Heart right ventricle (tissue), 16 donors: ENCODE measurements around the gene BDKRB1. TPM values are rescaled to one million over a fixed set of nuclear protein-coding genes. Genes with fewer than 3 reads are reported as not detected.

ENCODE experiments used
- ATAC-seq, 8 donors: fragments of 200-7000 bp; cut with Tn5 transposase; one replicate each; pipeline ENCODE4 v1.9.1; 2020; ENCODE audit warnings: mild to moderate bottlenecking in 8 of 8, moderate library complexity in 8 of 8, moderate number of reproducible peaks in 1 of 8
- DNase-seq, 2 donors: peaks; one replicate each; pipeline ENCODE4 v3.0.0-alpha.2; 2020
- H3K27ac ChIP-seq, 10 donors: fragments of 200-600 bp; sonication (generic) in 2 of 10; one replicate each; pipeline versions ENCODE4 v1.5.0 to v1.8.0; 2020 to 2022; ENCODE audit warnings: mild to moderate bottlenecking in 3 of 10
- H3K27me3 ChIP-seq, 7 donors: fragments of 200-600 bp; one replicate each; pipeline ENCODE4 v1.8.0; 2021 to 2022; ENCODE audit warnings: mild to moderate bottlenecking in 2 of 7
- H3K36me3 ChIP-seq, 9 donors: fragments of 200-600 bp; sonication (generic) in 1 of 9; one replicate each; pipeline versions ENCODE4 v1.5.0 to v1.8.0; 2020 to 2022; ENCODE audit warnings: mild to moderate bottlenecking in 2 of 9
- H3K4me1 ChIP-seq, 9 donors: fragments of 200-600 bp; sonication (generic) in 1 of 9; one replicate each; pipeline versions ENCODE4 v1.5.0 to v1.8.0; 2020 to 2022; ENCODE audit warnings: mild to moderate bottlenecking in 4 of 9
- H3K4me3 ChIP-seq, 10 donors: fragments of 200-600 bp; sonication (generic) in 2 of 10; one replicate each; pipeline versions ENCODE4 v1.5.0 to v1.8.0; 2020 to 2022; ENCODE audit warnings: mild to moderate bottlenecking in 7 of 10, moderate library complexity in 2 of 10
- H3K9me3 ChIP-seq, 11 donors: fragments of 200-600 bp in 10 of 11; sonication (generic) in 2 of 11; one replicate each; pipeline versions ENCODE4 v1.5.0 to v1.8.0; 2013 to 2022; ENCODE audit warnings: mild to moderate bottlenecking in 2 of 11, control low read depth in 1 of 11, moderate library complexity in 1 of 11
- CTCF ChIP-seq, 9 donors: fragments of 200-600 bp; sonication (generic) in 2 of 9; IDR thresholded peaks; one replicate each; pipeline versions ENCODE4 v1.5.0 to v1.8.0; 2021 to 2022; ENCODE audit warnings: antibody characterized with exemption in 9 of 9, mild to moderate bottlenecking in 5 of 9, moderate library complexity in 1 of 9
- WGBS, 2 donors: extraction: QIAGEN DNeasy Blood & Tissue Kit; methylation state at CpG; one replicate each; pipeline ENCODE4 v1.1.7; 2013; ENCODE audit warnings: inconsistent platforms in 1 of 2; 5-methylcytosine and 5-hydroxymethylcytosine counted together
- intact Hi-C, 10 donors: fragments of 100-400 bp; cut with DNase I; formaldehyde crosslinking; loops; one replicate each; pipeline versions ENCODE4 v1.11.1 to v1.14.2; 2022
- polyA plus RNA-seq, 2 donors: library from polyadenylated mRNA; stranded (reverse); fragments of 200-250 nt; gene quantifications; one replicate each; pipeline ENCODE4 v1.2.3, GENCODE V29; 2013
- total RNA-seq, 10 donors: library from RNA; stranded (reverse); fragmentation: NEBNext Ultra II Directional in 3 of 10; extraction: Animal tissue kit (Norgen Biotek cat#: 25700) in 3 of 10; gene quantifications; one replicate each; pipeline versions ENCODE4 v1.2.1 to v1.2.4, GENCODE V29; 2021 to 2023
- donor health status: Arrhythmogenic right ventricular cardiomyopathy.
- donor health status: ischemic (EF 13 %, LVEDD 7.1; RV severe dilation, severe dysfunction).
- donor health status: healthy with polysubstance abuse.
- donor health status: DM: no; HTN: yes; CAD: no.
- donor health status: DM: no; HTN: no; CAD: no.
- donor health status: ischemic (EF 25% LVEDD 6.9; RV normal size, moderate dysfunction).
- donor health status: ischemic (EF 25% LVEDD 5.7; RV mildly dilated, moderate dysfunction).
- donor health status: healthy.
- donor health status: DM: yes; HTN: yes; CAD: no.
- donor health status: Ischemic cardiomyopathy.
- donor health status: ischemic (EF 35%, LVEDD 5.7; RV mildly dilated, moderate dysfunction).
- donor health status: nonischemic (EF 11% LVEDD 7.7; RV severe dilation, severe dysfunction).
- donor health status: DM: yes; HTN: yes; CAD: no.
- donor health status: PGD.
- donor health status: ischemic (EF 29% LVEDD 5.4; RV normal size, mild dysfunction).
- donor health status: nonischemic (EF 23%, LVEDD 6.1; RV moderate dilation, normal function).

BDKRB1 gene
- total and polyA plus RNA-seq, 12 donors, result 0.09 to 0.66 (median 0.39) TPM; not detected in 9

- peak in 1 of 8 donors; percentile 5 for ATAC-seq
- no peaks in the 10 kb centered on the region for H3K36me3 ChIP-seq
- H3K4me3 ChIP-seq, result no peak overlapping the region
- no peak overlapping the region for H3K27ac ChIP-seq
- peaks cover 0 to 16% (median 0%) of the 10 kb centered on the region in 11 donors for H3K9me3 ChIP-seq
- intact Hi-C loops, result no loop called here
- WGBS, 2 donors, result 7 to 16% methylated on average over 3 of the region's 3 CpGs
- no peak for TF ChIP-seq CTCF (IDR thresholded peaks at IDR 0.05)
- DNase-seq, result no peak
- no peaks in the 10 kb centered on the region for H3K4me1 ChIP-seq
- H3K27me3 ChIP-seq, result peaks cover 0 to 6% (median 0%) of the 10 kb centered on the region in 7 donors
These were observed 11.3 kb downstream of the BDKRB1 start for GRCh38 chr14:96267336-96267735.

- H3K4me3 ChIP-seq, result no peak overlapping the region
- intact Hi-C loops, result no loop called here
- DNase-seq (no peak), ATAC-seq (no peak)
- no peak overlapping the region for H3K27ac ChIP-seq
- H3K4me1 ChIP-seq, result no peaks in the 10 kb centered on the region
- WGBS, 2 donors, result 92 to 98% methylated on average over 5 of the region's 5 CpGs
- H3K27me3 ChIP-seq, result peaks cover 0 to 6% (median 0%) of the 10 kb centered on the region in 7 donors
- no peaks in the 10 kb centered on the region for H3K36me3 ChIP-seq
- no peak for TF ChIP-seq CTCF (IDR thresholded peaks at IDR 0.05)
- H3K9me3 ChIP-seq, result peaks cover 0 to 22% (median 0%) of the 10 kb centered on the region in 11 donors
These were observed 11.9 kb downstream of the BDKRB1 start for GRCh38 chr14:96267916-96268315.

- DNase-seq, result peak in 1 of 2 donors; percentile 19
- Histone ChIP-seq H3K27ac (no peak overlapping the region), H3K27me3 (peaks cover 0 to 6% (median 0%) of the 10 kb centered on the region in 7 donors), H3K4me1 (no peaks in the 10 kb centered on the region), H3K36me3 (no peaks in the 10 kb centered on the region), H3K9me3 (peaks cover 0 to 24% (median 0%) of the 10 kb centered on the region in 11 donors), H3K4me3 (no peak overlapping the region)
- no peak for TF ChIP-seq CTCF (IDR thresholded peaks at IDR 0.05)
- peak in 5 of 8 donors; percentile 24 to 81 (median 52) for ATAC-seq
- intact Hi-C loops, result no loop called here
- 81 to 89% methylated on average over 22 of the region's 22 CpGs for WGBS, 2 donors
These were observed 12.7 kb downstream of the BDKRB1 start for GRCh38 chr14:96268431-96269358.

GRCh38 chr14:96269359-96269710 is 13.3 kb downstream of the BDKRB1 start:
- no peak overlapping the region for H3K27ac ChIP-seq
- no peaks in the 10 kb centered on the region for H3K36me3 ChIP-seq
- H3K27me3 ChIP-seq, result peaks cover 0 to 6% (median 0%) of the 10 kb centered on the region in 7 donors
- H3K9me3 ChIP-seq, result peaks cover 0 to 24% (median 0%) of the 10 kb centered on the region in 11 donors
- ATAC-seq (peak in 2 of 8 donors; percentile 8 to 26), DNase-seq (no peak)
- H3K4me3 ChIP-seq, result no peak overlapping the region
- intact Hi-C loops, result no loop called here
- WGBS, 2 donors, result 92 to 97% methylated on average over 10 of the region's 10 CpGs
- no peak for TF ChIP-seq CTCF (IDR thresholded peaks at IDR 0.05)
- H3K4me1 ChIP-seq, result no peaks in the 10 kb centered on the region
